NCI-H1417 (cell line): ENCODE data around the gene KLF16.

Experiments
- DNase-seq, 3 experiments: peaks; one replicate each; lab custom pipeline; 2025; lab: John Stamatoyannopoulos, UW

Gene KLF16

DNA sequence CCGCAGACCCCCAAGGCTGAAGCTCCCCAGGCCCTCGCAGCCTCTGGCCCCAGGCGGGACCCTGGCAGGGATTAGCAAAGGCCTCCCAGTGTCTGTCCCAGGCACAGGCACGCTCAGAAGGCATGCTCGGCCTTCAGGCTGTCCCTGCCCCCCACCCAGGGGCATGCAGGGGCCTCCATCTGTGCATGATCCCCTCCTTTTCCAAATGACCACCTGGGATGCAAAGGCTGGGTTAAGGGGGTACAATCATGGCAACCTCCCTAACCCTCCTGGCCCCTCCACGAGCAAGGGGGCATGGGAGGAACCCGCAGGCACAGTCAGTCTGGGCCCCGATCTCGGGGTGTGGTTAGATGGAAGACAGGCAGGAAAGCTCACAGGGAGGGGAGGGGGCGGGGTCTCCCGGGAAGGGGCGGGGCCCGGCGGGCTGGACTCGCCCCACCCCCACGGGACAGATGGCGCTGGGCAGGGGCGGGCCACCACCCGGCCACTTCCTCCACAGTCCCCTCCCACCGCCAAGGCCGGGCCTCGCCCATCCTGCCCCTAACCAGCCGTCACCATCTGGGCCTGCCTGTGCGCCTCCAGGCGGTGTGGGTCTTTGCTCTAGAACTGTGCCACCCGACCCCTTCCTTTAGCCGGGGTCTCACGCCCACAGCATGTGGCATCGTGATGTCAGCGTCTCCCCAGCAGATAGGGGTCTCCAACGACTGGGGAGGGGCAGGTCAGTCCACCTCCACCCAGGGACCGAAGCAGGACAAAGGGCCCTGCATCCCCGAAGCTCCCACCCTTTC, 8.1 kb downstream of the KLF16 start:
- peak; percentile 39 to 53 (median 46) for DNase-seq

DNA sequence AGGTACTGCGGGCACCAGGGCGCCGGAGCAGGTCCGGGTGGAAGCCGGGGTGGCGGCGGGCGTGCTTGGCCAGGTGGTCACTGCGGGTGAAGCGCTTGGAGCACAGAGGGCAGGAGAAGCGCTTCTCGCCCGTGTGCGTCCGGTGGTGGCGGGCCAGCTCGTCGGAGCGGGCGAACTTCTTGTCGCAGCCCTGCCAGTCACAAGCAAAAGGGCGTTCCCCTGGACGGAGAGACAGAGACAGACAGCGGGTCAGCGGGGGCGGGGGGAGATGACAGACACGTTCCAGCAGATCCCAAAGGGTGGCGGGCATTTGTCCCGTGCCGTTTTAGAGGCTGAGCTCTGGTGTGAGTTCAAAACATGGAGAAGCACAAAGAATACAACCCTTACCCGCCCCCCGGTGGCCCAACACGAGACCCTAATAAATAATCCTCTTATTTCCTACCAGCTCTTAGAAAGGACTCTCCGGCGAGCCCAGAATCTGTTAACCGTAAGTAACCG, 8.8 kb downstream of the KLF16 start:
- no peak for DNase-seq

DNA sequence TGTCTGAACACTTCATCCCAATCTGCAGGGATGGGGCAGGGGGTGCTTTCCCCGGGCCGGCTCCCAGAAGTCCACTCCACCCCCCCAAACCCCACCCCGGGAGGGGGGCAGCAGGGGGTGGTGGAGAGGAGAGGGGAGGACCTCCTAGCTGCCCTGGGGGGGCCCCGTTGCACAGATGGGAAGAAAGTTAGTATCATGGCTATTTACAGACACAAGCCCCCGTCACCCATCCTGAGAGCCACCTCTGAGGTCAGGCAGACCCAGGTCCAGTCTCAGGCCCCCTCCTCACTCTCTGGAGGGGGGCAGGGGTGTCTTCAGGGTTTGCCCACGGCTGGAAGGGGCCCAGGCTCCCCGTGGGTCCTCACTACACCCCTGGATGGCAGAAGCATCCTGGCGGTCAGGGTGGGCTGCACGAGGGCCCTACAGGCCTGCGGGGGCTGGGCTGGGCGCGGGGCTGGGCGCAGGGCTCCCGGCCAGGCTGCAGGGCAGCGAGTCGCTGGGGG, 9.3 kb downstream of the KLF16 start:
- DNase-seq = no peak

DNA sequence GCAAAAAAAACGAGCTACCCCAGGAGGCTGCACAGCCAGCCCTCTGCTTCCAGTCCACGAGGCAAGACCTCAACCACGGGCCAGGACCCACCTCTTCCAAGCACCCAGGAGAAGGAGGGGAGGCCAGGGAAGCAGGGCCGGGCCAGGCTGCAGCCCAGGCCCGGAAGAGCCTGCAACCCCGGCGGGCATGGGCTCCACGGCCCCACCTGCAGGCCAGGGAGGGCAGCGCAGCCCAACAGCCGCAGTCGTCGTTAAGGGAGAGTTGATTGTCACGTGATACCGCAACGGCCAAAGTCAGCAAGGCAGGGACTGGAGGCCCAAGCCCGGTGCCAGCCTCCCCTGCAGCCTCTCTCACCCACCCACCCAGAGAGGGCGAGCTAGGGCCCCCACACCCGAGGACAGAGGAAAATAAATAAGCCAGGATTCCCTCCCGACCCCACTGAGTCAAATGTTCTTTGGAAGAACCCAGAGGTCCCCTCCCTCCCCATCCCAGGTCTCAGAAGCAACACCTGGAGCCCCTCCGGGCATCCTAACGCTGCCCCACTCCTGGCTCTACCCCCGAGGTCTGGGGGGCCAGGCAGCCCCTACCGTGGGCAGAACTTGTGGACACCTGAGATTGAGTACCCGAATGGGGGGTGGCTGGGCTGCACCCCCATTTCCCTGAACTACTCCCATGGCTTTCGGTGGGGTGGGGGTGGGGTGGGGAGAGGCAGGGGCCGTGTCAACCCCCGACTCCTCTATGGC, 9.9 kb downstream of the KLF16 start:
- peak; percentile 20 to 64 (median 35) for DNase-seq

DNA sequence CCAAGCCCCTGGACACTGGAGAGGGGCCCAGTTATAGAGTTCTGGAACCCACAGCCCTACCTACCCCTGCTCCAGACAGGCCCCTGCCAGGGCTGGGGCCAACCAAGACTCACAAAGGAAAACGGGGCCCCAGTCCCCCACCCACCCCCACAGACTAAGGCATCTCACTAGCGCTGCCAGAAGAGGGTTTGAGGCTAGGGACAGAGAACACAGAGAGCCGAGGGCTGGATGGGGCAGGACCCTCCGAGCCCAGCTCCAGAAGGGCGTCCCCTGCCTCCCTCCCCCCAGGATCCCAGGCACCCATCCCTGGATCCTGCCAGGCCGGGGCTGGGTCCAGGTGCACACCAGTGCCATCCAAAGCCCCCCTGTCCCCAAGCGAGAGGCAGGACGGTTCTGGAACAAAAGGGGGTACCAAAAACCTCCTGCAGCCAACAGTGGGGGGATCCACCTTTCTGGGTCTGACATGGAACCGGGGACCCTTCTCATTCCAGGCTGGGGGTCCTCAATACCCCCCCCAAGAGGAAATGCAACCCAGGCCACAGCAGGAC, 10.7 kb downstream of the KLF16 start:
- DNase-seq = no peak

DNA sequence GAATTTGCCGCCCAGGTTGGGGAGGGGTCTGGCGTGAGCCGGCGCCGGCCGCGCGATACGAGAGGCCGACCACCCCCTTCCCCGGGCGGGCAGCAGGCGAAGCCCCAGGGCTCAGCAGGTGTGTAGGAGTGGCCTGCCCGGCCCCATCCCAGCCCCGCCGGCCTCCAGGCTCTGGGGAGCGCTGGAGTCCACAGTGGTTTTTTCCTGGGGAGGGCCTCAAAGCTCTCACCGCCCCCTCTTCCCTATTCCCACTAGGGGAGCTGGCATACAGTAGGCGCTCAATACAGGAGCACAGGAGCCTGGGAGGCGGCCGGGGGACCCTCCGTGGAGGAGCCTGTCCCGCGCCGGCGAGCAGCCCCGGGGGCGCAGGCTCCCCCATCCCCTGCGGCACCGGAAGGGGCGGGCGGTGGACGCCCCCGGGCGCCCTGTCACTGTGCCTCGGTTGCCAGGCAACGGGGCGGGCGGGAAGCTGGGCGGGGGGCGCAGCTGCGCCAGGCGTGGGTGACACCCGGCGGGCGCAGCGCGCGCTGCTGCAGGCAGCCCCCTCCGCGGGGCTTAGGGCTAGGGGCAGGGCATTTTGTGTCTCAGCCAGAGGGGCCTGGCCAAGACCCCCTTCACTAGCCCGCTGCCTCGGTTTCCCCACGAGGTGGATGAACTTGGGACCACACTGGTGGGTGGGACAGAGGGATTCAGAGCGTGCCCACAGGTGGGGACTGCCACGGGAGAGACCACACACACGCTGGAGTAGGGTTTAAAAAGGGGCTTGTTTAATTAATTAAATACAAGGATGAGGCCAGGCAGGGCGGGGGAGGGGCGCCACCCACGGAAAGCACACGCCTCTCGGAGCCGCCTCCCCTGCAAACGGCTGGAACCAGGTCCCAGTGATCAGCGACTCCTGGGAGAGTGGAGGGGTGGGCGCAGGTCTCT, 11.5 kb downstream of the KLF16 start:
- DNase-seq = peak in 2 of 3 experiments; percentile 75 to 82

DNA sequence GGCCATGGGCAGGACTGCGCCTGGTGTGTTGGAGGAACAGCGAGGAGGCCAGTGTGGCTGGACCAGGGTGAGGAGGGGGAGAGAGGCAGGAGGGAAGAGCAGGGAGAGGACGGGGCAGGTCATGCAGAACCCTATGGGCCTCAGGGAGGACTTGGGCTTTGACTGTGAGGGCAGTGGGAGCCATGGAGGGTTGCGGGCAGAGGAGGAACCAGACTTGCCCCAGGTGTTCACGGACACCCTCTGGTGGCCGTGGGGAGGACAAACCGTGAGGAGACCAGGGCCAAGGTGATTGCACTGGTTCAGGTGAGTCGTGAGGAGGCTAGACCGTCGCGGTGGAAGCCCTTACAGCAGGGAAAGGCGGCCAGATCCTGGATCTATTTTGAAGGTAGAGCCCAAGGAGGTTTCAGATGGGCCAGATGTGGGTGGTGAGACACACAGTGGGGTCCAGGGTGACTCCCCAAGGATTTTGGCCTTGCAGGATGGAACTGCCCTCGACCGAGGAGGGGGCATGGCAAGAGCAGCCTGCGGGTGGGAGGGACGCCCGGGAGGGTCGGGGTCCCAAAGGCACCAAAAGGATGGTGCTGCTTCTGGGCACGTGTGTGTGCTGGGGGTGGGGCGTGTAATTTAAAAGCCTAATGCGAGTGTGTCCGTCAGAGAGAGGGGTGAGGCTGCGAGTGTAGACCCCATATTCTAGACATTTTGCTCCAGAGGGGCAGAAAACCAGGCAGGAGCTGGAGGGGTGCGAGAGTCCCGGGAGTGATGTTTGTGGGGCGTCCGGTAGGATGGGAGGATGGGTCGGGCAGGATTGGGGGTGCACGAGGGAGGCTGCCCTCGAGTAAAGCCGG, 12.3 kb downstream of the KLF16 start:
- no peak for DNase-seq

DNA sequence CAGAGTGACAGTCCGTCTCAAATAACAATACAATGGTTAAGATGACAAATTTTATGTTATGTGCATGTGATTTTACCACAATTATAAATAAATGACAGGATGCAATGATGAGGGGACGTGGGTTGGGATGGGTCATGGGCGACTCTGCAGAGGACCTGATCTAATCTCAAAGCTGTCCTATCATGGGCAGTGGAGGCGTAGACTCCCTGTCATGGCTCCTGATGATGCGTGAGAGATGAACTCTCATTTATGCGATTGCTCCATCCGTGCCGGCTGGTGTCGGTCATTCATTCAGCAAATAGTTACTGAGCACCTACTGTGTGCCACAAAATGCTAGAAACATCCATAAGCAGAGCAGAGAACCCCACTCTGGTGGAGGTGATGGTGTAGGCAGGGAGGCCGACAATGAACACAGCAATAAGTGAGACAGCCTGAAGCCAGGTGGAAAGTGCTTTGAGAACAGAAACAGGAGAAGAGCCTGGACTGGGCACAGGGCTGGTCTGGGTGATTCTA, 13.4 kb downstream of the KLF16 start:
- no peak for DNase-seq

DNA sequence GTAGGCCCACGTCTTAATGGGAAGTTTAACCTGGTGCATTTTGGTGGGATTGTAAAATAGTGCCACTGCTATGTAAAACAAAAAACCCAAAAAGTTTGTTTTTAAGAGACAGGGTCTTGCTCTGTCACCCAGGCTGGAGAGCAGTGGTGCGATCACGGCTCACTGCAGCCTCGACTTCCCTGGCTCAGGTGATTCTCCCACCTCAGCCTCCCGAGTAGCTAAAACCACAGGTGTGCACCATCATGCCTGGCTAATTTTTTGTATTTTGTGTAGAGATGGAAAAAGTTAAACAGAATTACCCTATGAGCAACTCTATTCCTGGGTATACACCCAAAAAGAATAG, 14.3 kb downstream of the KLF16 start:
- no peak for DNase-seq

DNA sequence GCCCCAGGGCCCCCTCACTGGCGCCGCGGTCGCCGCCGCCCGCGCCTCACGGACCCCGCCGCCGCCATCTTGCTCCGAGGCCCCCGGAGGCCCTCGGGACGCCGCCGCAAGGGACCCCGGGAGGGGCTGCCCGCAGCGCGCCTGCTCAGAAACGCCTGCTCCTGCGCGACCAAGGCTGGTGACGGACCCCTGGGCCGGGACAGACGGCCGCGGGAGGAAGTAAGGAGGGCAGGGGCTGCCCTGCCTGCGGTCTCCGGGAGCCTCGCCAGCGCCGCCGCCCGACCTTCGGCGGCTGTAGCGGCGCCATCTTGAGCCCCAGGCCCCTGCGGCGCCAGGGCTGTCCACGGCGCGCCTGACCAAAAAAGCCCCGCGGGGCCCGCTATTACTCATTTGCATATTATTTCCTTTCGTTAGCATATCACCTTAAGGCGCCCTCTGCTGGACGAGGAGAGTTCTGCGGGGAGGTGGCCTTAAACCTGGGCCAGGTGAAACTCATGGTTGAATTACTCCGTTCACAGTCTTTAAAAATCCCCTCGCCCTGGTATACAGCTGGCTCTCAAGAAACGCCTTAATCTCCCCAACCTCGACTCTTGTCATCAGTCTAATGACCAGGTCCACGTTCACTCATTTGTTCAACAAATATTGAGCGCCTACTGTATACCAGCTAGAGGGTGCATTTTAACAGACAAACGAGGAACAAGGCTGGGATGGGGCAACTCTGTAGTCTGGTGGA, 14.8 kb downstream of the KLF16 start, which contains the start of gene REXO1:
TSS of gene REXO1 (minus strand) at position 85 of the 733 bp plus-strand sequence. CDS start 125 bp downstream, outside the sequence.
- DNase-seq = peak; percentile 98 to 99 (median 99)

DNA sequence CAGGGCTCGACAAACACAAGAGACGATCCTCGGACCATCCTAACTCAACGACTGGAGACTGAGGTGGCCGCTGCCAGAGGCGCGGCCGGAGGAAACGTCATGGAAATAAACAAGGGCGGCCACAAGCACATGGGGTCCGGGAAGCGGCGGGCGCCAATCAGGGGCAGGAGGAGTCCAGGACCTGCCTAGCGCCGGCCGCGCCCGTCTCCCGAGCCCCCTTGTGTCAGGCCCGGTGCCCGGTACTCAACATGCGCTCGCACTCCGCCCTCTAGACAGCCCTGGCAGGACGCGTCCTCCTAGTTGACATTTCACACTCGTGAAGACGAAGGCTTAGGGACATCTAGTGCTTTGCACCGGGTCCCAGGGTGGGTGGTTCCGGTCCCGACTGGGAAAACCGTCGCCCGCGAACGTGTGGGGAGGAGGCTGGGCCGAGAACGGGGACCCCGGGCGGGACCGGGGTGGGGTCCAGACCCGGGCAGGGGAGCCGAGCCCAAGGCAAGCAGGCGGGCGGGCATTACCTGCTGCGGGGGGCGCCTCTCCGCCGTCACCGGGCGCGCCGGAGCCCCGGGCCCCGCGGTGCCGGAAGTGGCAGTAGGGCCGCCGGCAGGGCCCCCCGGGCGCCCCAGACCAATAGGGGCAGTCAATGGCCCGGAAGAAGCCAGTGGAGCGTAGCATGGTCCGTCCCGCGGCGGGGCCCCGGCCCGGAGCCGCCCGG, 15.5 kb downstream of the KLF16 start:
- peak in 1 of 3 experiments; percentile 40 for DNase-seq

DNA sequence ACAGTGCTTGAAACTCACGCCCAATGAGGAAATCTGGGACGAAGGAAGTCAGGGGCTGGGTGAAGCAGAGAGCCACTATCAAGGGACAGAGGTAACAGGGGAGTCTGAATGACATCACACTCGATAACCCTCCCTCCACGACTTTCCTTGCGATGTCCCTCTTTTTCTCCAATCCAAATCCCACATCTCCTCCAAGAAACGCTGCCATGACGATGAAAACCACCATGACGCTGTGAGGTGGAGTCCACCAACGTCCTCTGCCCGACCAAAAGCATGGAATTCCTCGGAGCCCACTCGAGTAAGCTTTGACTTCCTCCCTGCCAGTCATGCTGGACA, 16.1 kb downstream of the KLF16 start:
- no peak for DNase-seq

DNA sequence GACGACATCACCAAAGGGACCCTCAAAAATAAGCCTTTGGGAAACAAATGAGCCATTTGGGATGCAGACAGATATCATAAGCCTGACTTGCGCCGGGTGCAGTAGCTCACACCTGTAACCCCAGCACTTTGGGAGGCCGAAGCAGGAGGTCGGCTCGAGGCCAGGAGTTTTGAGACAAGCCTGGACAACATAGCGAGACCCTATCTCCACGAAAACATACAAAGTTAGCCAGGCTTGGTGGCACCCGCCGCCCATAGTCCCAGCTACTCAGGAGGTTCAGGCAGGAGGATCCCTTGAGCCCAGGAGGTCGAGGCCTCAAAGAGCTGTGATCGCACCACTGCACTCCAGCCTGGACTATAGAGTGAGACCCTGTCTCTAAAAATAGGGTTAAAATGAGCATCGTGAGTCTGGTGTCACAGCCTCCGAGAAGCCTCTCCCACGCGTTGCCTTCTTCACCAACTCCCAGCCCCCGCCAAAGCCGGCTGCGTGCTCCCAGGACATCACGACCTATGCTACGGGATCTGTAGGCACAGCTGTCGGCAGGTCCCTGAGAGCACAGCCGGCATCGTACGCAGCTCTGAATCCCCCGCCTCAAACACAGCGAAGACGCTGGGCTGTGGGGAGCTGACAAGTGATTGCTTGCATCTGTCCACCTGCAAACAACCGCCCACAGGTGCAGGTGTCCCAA, 16.7 kb downstream of the KLF16 start:
- no peak for DNase-seq

DNA sequence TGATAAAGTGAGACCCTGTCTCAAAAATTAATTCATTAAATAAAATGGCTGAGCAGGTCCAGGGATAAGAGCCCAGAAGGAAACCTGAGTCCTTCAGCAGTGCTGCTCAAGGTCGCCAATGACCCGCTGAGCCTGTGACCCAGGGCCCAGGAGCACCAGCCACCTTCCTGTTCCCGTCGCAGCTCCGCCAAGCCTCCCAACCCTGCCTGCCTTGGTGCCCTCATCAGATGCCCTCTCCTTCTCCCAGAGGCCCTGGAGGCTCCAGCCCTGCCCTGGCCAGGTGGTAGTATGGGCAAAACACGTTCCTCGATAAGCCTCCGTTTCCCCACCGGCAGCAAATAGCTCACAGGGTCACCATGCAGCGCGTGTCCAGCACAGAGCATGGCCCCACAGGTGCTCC, 17.7 kb downstream of the KLF16 start:
- no peak for DNase-seq

DNA sequence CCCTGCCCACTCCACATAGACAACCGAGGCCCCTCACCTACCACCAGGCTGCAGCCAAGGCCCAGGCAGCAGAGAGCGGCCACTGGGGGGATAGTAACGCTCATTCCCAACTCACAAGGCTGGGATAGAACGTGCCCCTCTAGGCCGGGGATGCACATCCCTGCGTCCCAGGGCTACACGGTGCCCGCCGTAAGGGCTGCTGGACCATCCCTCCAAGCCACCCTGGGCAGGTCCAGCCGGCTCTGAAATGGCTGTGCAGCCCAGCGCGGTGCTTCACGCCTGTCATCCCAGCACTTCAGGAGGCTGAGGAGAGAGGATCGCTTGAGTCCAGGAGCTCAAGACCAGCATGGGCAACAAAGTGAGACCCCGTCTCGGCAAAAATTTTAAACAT, 18.3 kb downstream of the KLF16 start:
- no peak for DNase-seq

DNA sequence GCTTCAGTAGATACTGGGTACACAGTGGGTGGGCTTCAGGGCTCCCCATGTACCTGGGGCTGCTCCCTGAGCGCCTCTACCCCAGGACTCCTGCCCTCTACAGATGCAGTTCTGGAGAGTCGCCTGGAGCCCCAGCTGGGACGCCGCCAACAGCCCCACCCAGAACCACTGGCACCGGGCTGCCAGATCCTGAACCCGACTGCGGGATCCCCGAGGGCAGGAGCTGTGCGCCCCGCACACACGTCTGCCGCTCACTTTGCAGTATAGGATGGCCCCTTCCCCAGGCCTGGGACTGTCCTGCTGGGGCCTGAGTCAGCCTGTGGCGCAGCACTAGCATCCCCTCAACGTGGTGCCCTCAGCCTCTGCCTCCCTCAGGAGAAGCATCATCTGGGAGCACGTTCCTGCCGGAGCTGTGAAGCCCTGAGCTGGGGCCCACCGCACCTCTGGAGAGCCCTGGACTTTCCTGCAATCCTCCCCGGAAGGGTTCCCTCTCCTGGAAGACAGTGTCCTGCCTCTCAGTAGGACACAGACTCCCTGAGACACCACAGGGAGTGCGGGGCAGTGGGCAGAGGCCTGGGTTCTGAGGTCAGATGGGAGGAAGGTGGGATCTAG, 18.8 kb downstream of the KLF16 start:
- DNase-seq = no peak

DNA sequence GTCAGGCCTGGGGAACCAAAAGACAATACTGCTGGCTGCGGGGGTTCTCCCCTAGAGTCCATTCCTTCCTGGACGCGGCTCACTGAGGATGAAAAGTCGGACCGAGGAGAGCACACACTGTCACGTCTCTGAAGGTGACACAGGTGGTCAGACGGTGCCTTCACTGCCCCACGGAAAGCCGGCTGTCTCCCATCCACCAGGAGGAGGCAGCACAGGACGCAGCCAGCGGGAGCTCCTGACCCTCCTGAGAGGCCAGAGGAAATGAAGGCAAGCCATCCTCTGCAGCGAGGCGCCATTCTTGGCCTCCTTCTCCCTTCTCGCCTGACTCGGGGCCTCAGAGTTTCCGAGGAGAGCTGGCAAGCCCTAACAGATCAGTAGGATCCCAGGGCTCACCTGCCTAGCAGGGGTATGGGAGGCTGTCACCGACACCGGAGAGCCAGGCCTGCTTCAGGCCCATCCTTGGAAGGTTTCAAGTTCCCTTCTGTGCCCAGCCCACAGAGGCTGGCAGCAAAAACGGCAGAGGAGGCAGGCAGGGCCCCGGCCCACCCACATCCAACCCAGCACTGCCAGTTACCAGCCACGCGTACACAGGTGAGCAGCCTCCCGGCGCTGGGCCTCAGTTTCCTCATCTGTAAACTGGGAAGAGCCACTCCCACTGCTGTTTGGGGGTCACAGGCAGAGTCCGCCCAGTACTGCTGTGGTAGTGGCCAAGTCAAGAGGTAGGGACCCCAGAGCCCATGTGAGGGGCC, 19.6 kb downstream of the KLF16 start:
- DNase-seq = no peak
